ENCODE measurements around the gene RGP1. TPM values are rescaled to one million over a fixed set of nuclear protein-coding genes. Genes with fewer than 3 reads are reported as not detected.

Gene RGP1
- total RNA-seq, 1 experiment from 2014 or later = 25.1 TPM

GRCh38 chr9:35797311-35798109 lies 48.4 kb downstream of the RGP1 start:
- H3K9me3 ChIP-seq (ENCODE audit: insufficient read depth, low read depth) = no peaks in the 10 kb centered on the region
- H3F3A ChIP-seq (ENCODE audit: insufficient read depth, low read depth) = no peaks in the 10 kb centered on the region; the same call in 1 of the 2 replicates
- CTCF ChIA-PET = no interaction called here
- H3K9me2 ChIP-seq (ENCODE audit: insufficient read depth) = no peaks in the 10 kb centered on the region
- H3K27me3 ChIP-seq (ENCODE audit: insufficient read depth, low read depth) = no peaks in the 10 kb centered on the region
- H3K27ac ChIP-seq = no peak overlapping the region
- H4K20me1 ChIP-seq (ENCODE audit: insufficient read depth) = no peaks in the 10 kb centered on the region
- no peak overlapping the region for H3K4me3 ChIP-seq
- intact Hi-C loops (cut with micrococcal nuclease; ENCODE audit: unreplicated experiment) = no loop called here
- TF ChIP-seq EZH2 (IDR thresholded peaks at IDR 0.05; ENCODE audit: low read depth) (no peak), CTCF (conservative IDR thresholded peaks at IDR 0.05) (no peak)
- DNase-seq = no peak
- BruUV-seq (replicated peaks) = no TSS peak
- H2AFZ ChIP-seq = no peak overlapping the region
- 0 out of 2 replicates have a peak, but pooled peaks cover 7% of the 10 kb centered on the region for H3K4me1 ChIP-seq (replicated peaks; ENCODE audit: insufficient read depth)
- no peaks in the 10 kb centered on the region for H3K79me2 ChIP-seq (ENCODE audit: low read depth)
- POLR2A ChIA-PET (ENCODE audit: unreplicated experiment) = no interaction called here
- H3K36me3 ChIP-seq (ENCODE audit: low read depth) = no peaks in the 10 kb centered on the region
- H3K4me2 ChIP-seq = no peak overlapping the region

GRCh38 chr9:35798658-35799374 lies 49.7 kb downstream of the RGP1 start:
- CTCF ChIA-PET = interaction anchor here (0.6 kb wide), 1 partner anchor 79 kb away, joined by 3 read pairs; no protein-coding TSS in a partner anchor
- Histone ChIP-seq H3K4me2 (no peak overlapping the region), H4K20me1 (ENCODE audit: insufficient read depth) (no peaks in the 10 kb centered on the region), H3K27ac (peak overlapping the region; percentile 29; the same call in 1 of the 2 replicates), H3K9me3 (ENCODE audit: insufficient read depth, low read depth) (no peaks in the 10 kb centered on the region), H2AFZ (no peak overlapping the region), H3K9me2 (ENCODE audit: insufficient read depth) (no peaks in the 10 kb centered on the region), H3F3A (ENCODE audit: insufficient read depth, low read depth) (no peaks in the 10 kb centered on the region; the same call in 1 of the 2 replicates), H3K79me2 (ENCODE audit: low read depth) (no peaks in the 10 kb centered on the region), H3K4me3 (no peak overlapping the region), H3K27me3 (ENCODE audit: insufficient read depth, low read depth) (no peaks in the 10 kb centered on the region), H3K4me1 (replicated peaks; ENCODE audit: insufficient read depth) (0 out of 2 replicates have a peak, but pooled peaks cover 7% of the 10 kb centered on the region), H3K36me3 (ENCODE audit: low read depth) (no peaks in the 10 kb centered on the region)
- no peak for TF ChIP-seq EZH2 (IDR thresholded peaks at IDR 0.05; ENCODE audit: low read depth)
- TF ChIP-seq CTCF (conservative IDR thresholded peaks at IDR 0.05) = no peak
- BruUV-seq (replicated peaks) = no TSS peak
- intact Hi-C loops (cut with micrococcal nuclease; ENCODE audit: unreplicated experiment) = no loop called here
- POLR2A ChIA-PET (ENCODE audit: unreplicated experiment) = no interaction called here
- DNase-seq = peak in 1 of 2 experiments; percentile 58

GRCh38 chr9:35800530-35800929 lies 51.4 kb downstream of the RGP1 start:
- CTCF ChIA-PET = no interaction called here
- no peak overlapping the region for H3K4me3 ChIP-seq
- H3K9me2 ChIP-seq (ENCODE audit: insufficient read depth) = no peaks in the 10 kb centered on the region
- no peaks in the 10 kb centered on the region for H3F3A ChIP-seq (ENCODE audit: insufficient read depth, low read depth)
- H3K4me2 ChIP-seq = no peak overlapping the region
- no peaks in the 10 kb centered on the region for H4K20me1 ChIP-seq (ENCODE audit: insufficient read depth)
- no peak for DNase-seq
- 0 out of 2 replicates have a peak, but pooled peaks cover 4% of the 10 kb centered on the region for H3K4me1 ChIP-seq (replicated peaks; ENCODE audit: insufficient read depth)
- no TSS peak for BruUV-seq (replicated peaks)
- H3K79me2 ChIP-seq (ENCODE audit: low read depth) = no peaks in the 10 kb centered on the region
- no peaks in the 10 kb centered on the region for H3K27me3 ChIP-seq (ENCODE audit: insufficient read depth, low read depth)
- no peak overlapping the region for H3K27ac ChIP-seq
- no peak overlapping the region for H2AFZ ChIP-seq
- POLR2A ChIA-PET (ENCODE audit: unreplicated experiment) = no interaction called here
- no peak for TF ChIP-seq EZH2 (IDR thresholded peaks at IDR 0.05; ENCODE audit: low read depth)
- TF ChIP-seq CTCF (conservative IDR thresholded peaks at IDR 0.05) = no peak
- H3K36me3 ChIP-seq (ENCODE audit: low read depth) = no peaks in the 10 kb centered on the region
- no peaks in the 10 kb centered on the region for H3K9me3 ChIP-seq (ENCODE audit: insufficient read depth, low read depth)
- intact Hi-C loops (cut with micrococcal nuclease; ENCODE audit: unreplicated experiment) = no loop called here
